Hindlimb muscle (tissue), 1 donor: ENCODE results near the gene ARHGEF5. TPM values are rescaled to one million over a fixed set of nuclear protein-coding genes. Genes with fewer than 3 reads are reported as not detected.
"Not testable (repeated sequence)": the region's sequence is repeated elsewhere in the genome, so short reads cannot be mapped to it uniquely, and the experiment has no call there.

Source experiments
- DNase-seq: peaks from one replicate; pipeline ENCODE4 v3.0.0-alpha.2; 2013
- polyA plus RNA-seq: library from polyadenylated mRNA; unstranded; fragments of 120-200 nt; gene quantifications from one replicate; pipeline ENCODE4 v1.2.1, GENCODE V29; 2013; ENCODE audit not compliant: insufficient read length

The ARHGEF5 gene
- polyA plus RNA-seq, 1 donor, result 2.7 TPM

- DNase-seq, result no peak
Observed at GRCh38 chr7:144384555-144385245, 29.5 kb downstream of the ARHGEF5 start.

- no peak for DNase-seq
Observed at GRCh38 chr7:144386741-144387140, 31.5 kb downstream of the ARHGEF5 start.

DNA sequence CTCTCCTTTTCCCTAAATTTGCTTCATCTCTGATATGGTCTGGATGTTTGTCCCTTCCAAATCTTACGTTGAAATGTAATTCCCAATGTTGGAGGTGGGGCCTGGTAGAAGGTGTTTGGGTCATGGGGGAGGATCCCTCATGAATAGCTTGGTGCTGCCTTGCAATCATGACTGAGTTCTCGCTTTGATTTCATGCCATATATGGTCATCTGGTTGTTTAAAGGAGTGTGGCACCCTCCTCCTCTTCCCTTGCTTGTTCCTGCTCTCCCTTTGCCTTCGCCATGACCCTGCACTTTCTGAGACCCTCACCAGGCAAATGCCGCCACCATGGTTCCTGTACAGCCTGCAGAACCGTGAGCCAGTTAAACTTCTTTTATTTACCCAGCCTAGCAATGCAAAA is 33.7 kb downstream of the ARHGEF5 start:
- no peak for DNase-seq

GRCh38 chr7:144390481-144390880 is 35.3 kb downstream of the ARHGEF5 start:
- DNase-seq, result no peak

GRCh38 chr7:144391014-144391413 is 35.8 kb downstream of the ARHGEF5 start:
- no peak for DNase-seq

- DNase-seq, result peak; percentile 67
Observed at GRCh38 chr7:144391823-144392255, 36.6 kb downstream of the ARHGEF5 start.

DNA sequence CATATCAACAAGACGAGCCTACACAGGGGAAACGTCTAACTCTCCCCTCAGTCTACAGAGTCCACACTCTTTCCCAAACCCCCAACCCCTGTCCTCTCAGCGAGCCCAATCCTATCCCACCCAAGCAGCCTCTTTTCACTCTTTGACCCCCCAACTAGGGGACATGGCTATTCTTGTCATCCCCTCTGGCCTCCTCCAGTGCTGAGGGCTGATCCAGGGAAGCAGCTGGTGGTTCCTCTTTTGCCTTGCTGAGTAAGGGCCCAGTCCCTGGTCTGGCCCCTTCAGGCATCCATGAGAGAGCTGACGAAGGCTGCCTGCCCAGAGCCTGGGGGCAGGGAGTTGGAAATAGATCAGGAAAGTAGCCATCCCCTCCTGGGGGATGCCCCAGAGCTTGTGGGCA is 41.9 kb downstream of the ARHGEF5 start:
- DNase-seq, result no peak

GRCh38 chr7:144398291-144398690 is 43.1 kb downstream of the ARHGEF5 start:
- DNase-seq, result no peak

DNA sequence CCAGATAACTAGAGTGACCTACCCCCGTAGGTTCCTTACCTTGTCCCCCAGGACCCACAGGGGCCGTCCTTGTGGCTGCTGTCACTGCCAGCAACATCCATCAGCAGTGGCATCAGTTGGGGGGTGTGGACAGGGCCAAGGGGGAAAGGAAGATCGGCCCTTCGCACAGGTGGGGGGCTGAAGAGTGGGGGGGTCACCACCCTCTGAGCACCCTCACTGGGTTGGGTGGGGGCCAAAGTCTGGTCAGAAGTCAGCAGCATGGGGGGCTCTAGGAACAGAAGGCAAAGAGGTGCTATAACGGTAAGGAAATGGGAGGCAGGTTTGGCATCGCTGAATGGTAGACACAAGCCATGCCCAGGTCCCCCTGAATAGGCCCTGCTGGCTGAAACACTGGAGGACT is 43.7 kb downstream of the ARHGEF5 start:
- no peak for DNase-seq

- DNase-seq, result no peak
Observed at GRCh38 chr7:144399946-144400345, 44.7 kb downstream of the ARHGEF5 start.

- DNase-seq, result no peak
Observed at GRCh38 chr7:144401490-144401889, 46.3 kb downstream of the ARHGEF5 start.

GRCh38 chr7:144403102-144403501 is 47.9 kb downstream of the ARHGEF5 start:
- no peak for DNase-seq

DNA sequence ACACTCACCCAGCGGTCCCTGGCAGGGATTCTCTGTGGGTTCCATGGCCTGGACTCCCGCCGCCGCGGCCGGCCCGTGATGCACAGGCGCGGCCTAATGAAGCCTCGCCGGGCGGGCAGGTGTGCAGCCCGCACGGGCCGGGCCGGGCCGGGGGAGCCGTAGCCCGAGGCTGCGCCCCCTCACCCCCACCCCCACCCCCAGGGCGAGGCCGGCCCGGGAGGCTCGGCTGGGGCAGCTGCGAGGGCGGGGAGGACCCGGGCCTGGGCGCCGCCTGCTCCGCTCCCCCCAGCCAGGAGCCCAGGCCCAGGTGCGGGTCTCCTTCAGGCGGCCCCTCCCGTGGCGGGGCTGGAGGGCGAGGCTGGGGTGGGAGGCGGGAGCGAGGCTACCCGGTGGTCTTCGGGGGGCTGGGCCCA is 48.5 kb downstream of the ARHGEF5 start, which contains the start of gene NOBOX:
Gene NOBOX, minus strand, starts transcription at position 45 of the 413 bp plus-strand sequence.
- no peak for DNase-seq

DNA sequence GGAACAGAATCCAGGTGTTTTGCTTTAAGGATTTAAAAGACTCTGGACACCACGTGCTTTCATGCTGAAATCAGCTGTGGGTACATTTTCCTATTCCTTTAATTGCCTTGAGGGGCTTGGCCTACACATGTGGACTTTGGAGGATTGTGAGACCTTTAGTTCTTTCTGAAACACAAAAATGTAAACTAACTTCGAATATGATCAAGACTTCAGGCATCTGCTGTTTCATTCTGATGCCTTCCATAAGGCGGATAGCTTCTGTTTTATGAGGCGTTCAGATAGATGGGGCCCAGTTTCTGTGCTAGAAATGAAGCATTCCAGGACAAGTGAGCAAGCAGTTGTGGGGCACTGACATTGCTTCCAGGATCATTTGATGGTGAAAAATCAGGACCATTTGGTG is 49.7 kb downstream of the ARHGEF5 start:
- DNase-seq, result no peak

DNA sequence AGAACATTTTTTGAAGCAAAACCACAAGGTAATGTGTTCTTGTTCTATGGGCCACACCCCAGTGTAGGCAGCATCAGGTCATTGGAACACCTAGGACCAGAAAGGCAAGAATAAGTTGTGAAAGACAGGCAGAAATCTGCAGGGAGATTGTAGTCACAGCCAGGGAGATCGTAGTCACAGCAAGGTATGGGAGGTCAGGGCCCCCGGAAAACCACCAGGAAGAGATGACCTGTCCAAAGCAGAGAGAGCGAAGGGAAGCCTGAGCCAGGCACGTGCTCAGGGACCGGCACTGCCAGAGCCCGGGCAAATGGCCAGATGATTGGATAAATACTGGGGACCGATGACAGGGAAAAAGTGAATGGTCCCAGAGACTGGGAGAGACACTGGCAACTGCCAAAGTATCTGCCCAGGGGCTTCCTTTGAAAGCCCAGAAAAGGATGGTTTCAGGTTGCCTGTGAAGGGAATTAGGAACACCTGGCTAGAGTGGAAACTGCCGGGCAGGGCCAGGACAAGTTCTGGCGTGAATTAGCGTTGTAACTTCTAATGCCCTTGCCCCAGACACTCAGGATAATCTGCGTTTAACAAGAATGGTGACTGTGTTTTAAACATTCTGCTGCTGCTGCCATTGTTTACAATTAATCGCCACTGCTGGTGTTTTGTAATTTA is 52.2 kb downstream of the ARHGEF5 start:
- no peak for DNase-seq

DNA sequence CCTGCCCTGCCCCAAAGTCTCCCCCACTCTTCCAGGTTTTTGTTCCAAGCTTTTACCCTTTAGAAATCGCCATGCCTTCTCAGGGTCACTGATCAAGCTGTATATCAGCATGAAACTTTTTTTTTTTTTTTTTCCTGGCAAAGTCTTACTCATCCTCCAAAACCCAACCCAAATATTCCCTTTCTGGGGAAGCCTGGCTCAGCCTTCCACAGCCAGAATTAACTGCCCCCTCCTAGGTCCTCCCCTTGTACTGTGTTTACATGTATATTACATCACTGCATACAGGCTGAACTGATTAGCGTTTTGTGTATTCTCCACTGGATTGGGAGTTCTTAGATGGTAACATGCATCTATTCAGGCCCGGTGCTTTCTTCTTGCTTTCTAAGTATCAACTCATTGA is 52.9 kb downstream of the ARHGEF5 start:
- no peak for DNase-seq

DNA sequence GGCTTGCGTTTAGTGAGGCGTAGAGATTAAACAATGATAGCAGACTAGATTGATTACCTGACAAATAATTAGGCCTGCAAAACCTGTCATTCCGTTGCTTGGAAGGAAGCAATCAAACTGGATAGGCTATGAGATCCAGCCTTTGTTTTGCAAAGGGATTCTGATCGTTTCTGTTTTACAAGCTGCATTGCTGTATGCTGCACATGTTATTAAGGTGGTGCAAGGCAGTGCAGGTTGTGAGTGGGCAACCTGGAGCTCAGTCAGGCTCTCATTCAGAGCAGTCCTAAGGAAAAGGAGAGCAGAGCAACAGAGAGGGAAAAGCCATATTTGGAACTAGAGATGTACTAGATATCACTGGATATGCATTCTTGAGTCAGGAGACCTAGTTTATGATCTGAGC is 55.2 kb downstream of the ARHGEF5 start:
- DNase-seq, result no peak

DNA sequence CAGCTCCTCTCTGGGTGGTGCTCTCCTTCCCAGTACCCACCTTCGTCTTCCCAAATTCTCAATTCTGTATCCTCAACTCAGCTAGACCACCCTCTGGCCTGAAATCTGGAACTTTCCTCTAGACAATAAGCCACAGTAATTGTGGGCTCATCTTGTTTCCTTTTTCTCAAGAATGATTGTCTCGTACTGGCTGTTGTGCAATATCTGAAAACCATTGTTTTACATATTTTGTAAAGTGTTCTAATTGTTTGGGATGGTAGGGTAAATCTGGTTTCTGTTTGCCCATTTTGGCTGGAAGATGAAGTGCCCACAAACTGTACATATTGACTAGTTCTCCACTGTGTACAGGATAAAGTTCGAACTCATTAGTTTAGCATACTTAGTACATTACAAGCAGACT is 59.6 kb downstream of the ARHGEF5 start:
- no peak for DNase-seq

- DNase-seq, result no peak
Observed at GRCh38 chr7:144415858-144416257, 60.7 kb downstream of the ARHGEF5 start.

DNA sequence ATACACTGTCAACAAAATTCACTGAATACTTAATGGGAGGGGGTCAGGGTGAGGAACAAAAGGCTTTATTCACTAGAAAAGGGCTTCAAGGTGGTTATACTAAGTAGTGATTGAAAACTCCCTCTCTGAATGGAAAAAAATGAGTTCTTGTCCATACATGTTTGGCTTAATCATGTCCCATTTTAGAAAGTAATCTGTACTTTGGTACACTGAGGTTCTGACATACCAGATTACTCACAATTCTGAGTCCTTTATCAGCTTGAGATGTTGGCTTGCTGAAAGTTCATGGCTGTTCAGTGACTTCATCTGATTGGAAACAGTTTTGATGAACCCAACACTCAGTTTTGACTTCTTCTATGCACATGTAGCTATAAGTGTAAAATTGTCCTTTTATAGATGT is 61.1 kb downstream of the ARHGEF5 start:
- DNase-seq, result no peak

DNA sequence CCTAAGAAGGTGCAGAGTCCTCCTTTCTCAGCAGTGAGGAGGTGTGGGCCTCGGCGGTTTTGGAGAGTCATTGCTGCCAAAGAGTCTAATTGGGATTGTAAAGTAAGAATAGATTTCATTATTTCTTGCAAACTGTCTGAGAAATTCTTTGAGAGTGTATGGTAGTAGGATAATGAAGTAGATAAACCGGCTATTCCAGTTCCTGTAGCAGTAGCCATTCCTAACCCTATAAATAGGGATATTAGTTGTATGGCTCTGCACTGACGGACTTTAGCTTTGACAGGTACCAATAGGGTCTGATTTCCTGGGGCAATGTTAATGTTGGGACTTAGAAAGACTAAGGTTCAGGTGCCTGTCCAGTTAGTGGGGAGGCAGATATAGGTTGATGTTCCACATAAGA is 63.7 kb downstream of the ARHGEF5 start:
- DNase-seq, result not testable (repeated sequence)

GRCh38 chr7:144427539-144427938 is 72.3 kb downstream of the ARHGEF5 start:
- not testable (repeated sequence) for DNase-seq

DNA sequence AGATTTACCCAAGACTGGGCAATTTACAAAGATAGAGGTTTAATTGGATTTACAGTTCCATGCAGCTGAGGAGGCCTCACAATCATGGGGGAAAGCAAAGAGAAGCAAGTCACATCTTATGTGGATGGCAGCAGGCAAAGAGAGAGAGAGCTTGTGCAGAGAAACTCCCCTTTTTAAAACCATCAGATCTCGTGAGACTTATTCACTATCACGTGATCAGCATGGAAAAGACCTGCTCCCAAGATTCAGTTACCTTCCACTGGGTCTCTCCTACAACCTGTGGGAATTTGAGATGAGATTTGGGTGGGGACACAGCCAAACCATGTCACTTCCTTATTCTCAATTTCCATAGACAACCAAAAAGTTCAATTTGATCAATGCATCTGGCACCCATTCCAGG is 73.2 kb downstream of the ARHGEF5 start:
- DNase-seq, result no peak
